Iris pigment epithelial cell (primary cell): ENCODE results near the gene TDRD6.

Experiments
- DNase-seq: peaks from one replicate; pipeline ENCODE4 v3.0.0-alpha.2; 2011; ENCODE audit warnings: low read depth

Gene TDRD6

GRCh38 chr6:46688117-46688965 lies 656 bp downstream of the TDRD6 start:
- no peak for DNase-seq

- no peak for DNase-seq
Measured at GRCh38 chr6:46688966-46689335, 1.3 kb downstream of the TDRD6 start.

GRCh38 chr6:46689657-46690056 lies 2.0 kb downstream of the TDRD6 start:
- no peak for DNase-seq

- no peak for DNase-seq
Measured at GRCh38 chr6:46690141-46690755, 2.6 kb downstream of the TDRD6 start.

GRCh38 chr6:46690911-46691451 lies 3.3 kb downstream of the TDRD6 start:
- DNase-seq, result no peak

- DNase-seq, result no peak
Measured at GRCh38 chr6:46699970-46700369, 12.3 kb downstream of the TDRD6 start.

GRCh38 chr6:46704562-46704961 lies 16.9 kb downstream of the TDRD6 start:
- DNase-seq, result peak; percentile 11

- no peak for DNase-seq
Measured at GRCh38 chr6:46706464-46706863, 18.8 kb downstream of the TDRD6 start.

GRCh38 chr6:46711491-46711890 lies 23.8 kb downstream of the TDRD6 start:
- no peak for DNase-seq

- no peak for DNase-seq
Measured at GRCh38 chr6:46715141-46715540, 27.5 kb downstream of the TDRD6 start.

GRCh38 chr6:46719099-46719498 lies 31.4 kb downstream of the TDRD6 start:
- peak; percentile 72 for DNase-seq

- no peak for DNase-seq
Measured at GRCh38 chr6:46720401-46720800, 32.7 kb downstream of the TDRD6 start.

- DNase-seq, result no peak
Measured at GRCh38 chr6:46729787-46730326, 42.2 kb downstream of the TDRD6 start.

- no peak for DNase-seq
Measured at GRCh38 chr6:46730921-46731461, 43.3 kb downstream of the TDRD6 start.

- DNase-seq, result no peak
Measured at GRCh38 chr6:46733341-46733801, 45.7 kb downstream of the TDRD6 start.

- DNase-seq, result no peak
Measured at GRCh38 chr6:46734867-46735719, 47.4 kb downstream of the TDRD6 start, which contains the start of gene PLA2G7. PLA2G7 (minus strand) TSS chr6:46735375; CDS start chr6:46722891, 12,484 bp downstream.

GRCh38 chr6:46735720-46736031 lies 48.0 kb downstream of the TDRD6 start:
- DNase-seq, result no peak

- DNase-seq, result no peak
Measured at GRCh38 chr6:46736906-46737305, 49.2 kb downstream of the TDRD6 start.

GRCh38 chr6:46741482-46741881 lies 53.8 kb downstream of the TDRD6 start:
- no peak for DNase-seq

- no peak for DNase-seq
Measured at GRCh38 chr6:46741910-46742309, 54.2 kb downstream of the TDRD6 start.

GRCh38 chr6:46743425-46744158 lies 55.9 kb downstream of the TDRD6 start:
- no peak for DNase-seq
